Right renal pelvis (tissue), 4 donors: ENCODE results near the gene SDC4. TPM values are rescaled to one million over a fixed set of nuclear protein-coding genes. Genes with fewer than 3 reads are reported as not detected.

Experiments
- DNase-seq, 4 donors: peaks; one replicate each; pipeline ENCODE4 v3.0.0-alpha.2; 2013; ENCODE audit warnings: low read depth in 4 of 4, low spot score in 3 of 4, missing footprints in 1 of 4
- polyA plus RNA-seq, 4 donors: library from polyadenylated mRNA; unstranded; fragments of 120-200 nt; gene quantifications; one replicate each; pipeline ENCODE4 v1.2.1, GENCODE V29; 2013; ENCODE audit not compliant: insufficient read length in 4 of 4

Gene SDC4, protein sequence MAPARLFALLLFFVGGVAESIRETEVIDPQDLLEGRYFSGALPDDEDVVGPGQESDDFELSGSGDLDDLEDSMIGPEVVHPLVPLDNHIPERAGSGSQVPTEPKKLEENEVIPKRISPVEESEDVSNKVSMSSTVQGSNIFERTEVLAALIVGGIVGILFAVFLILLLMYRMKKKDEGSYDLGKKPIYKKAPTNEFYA
- 100 to 1,000 TPM; 168 to 196 (median 184) TPM for polyA plus RNA-seq

DNA sequence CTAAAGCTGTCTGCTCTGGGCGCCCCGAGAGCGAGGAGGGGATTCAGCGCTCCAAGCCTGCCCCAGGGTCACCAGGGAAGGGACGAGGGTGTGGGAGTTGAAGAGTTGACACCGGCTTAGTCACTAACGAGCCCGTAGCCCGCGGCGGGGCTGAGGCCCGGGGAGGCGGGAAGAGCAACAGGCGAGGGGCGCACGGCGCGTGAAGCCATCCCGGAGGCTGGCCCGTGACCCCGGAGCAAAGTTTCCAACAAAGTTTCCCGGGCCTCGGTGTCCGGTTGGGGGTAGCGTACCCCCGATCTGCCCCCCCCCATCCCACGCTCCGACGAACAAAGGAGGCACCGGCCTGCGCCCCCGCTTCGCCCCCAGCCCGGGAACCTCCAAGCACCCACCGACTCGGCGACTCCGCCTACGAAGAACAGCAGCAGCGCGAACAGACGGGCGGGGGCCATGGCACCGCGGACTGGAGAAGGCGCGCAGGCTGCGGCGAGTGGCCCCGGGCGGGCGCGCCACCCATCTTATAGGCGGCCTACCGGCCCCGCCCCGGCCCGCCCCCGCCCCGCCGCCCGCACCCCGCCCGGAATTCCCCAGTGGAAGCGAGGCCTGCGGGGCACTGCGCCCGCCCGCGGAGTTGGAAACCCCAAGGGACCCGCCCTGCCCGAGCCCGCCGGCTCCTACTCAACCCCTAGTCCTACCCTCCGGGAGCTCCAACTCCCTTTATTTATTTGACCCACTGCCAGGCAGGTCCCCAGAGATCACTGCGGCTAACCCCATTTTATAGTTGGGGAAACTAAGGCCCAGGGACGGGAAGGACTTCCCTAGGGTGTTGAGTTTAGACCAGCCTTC, at the start of gene SDC4:
Gene SDC4, minus strand, starts transcription at position 489 of the 843 bp plus-strand sequence. Its CDS starts 40 bp downstream, at position 449.
- DNase-seq = no peak

DNA sequence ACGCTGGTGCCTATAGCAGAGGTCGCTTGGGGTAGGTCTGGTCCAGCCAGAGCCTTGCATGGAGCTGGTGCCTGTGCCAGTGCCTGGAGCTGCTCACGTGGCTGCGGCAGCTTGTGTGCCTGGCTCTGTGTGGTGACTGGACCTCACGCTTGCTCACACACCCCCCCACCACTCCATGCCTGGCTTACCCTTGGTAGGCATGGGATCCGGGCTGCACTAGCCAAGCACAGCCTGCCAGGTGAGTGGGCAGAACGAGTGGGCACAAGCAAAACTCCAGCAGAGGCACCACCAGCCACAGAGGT, 46.8 kb upstream of the SDC4 start:
- no peak for DNase-seq

DNA sequence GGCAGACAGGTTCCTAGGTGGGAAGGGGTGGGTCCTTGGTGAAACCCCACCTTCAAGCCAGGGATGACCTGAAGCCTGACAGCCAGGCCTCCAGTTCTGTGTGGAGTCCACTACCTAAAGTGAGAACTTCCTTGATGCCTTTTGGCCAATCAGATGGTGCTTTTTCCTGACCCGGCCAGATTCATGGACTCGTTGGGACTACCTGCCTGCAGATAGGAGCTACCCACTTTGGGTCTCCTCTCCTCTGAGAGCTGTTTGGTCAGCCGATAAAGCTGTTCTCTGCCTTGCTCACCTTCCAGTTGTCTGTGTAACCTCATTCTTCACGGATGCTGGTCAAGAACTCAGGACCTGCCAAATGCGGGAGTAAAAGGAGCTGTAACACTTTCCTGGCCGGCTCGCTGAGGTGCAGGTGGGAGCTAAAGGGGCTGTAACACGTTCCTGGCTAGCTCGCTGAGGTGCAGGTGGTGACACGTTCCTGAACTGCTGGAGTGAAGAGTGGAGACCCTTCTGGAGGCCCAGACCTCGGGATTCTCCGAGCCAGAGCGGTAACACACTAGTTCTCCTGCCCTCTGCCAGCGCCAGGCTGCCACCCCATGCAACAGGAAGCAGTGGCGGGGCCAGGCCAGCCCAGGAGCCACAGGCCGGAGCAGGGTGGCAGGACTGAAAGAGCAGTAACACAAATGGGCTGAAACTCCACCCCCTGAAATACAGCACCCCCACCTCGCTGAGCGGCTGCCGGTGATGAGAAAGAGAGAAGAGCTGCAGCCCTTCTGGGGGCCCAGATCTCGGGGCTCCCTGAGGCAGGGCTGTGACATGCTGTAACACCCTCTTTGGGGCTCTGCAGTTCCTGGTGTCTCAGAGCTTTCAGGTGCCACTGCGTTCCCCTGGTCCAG, 46.2 kb upstream of the SDC4 start:
- no peak for DNase-seq

DNA sequence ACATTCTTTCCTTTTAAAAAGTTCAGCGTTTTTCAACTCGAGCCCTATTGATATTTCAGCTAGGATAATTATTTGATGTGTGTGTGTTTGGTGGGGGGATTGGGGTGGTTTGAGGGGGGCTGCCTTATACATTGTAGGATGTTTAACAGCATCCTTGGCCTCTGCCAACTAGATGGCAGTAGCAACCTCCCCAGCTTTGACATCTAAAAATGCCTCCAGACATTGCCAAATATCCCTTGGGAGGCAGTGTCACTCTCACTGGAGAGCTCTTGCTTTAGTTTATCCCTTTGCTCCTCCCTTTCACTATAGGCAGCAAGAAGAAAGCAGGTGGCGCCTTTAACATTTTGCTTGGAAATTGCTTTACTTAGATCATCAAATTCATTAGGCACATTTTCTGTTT, 44.5 kb upstream of the SDC4 start:
- no peak for DNase-seq

DNA sequence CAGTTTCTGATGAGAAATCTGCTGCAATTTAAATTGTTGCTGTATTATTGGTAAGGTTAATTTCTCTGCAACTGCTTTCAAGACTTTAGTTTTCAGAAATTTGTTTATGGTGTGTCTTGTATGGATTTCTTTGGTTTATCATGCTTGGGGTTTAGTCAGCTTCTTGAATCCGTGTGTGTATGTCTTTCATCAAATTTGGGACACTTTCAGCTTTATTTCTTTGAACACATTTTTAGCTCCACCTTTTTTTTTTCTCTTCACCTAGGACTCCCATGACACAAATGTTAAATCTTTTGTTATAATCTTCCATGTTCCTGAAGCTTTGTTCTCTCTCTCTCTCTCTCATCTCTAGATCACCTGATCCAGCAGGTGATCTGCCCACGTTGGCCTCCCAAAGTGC, 43.3 kb upstream of the SDC4 start:
- DNase-seq = no peak

DNA sequence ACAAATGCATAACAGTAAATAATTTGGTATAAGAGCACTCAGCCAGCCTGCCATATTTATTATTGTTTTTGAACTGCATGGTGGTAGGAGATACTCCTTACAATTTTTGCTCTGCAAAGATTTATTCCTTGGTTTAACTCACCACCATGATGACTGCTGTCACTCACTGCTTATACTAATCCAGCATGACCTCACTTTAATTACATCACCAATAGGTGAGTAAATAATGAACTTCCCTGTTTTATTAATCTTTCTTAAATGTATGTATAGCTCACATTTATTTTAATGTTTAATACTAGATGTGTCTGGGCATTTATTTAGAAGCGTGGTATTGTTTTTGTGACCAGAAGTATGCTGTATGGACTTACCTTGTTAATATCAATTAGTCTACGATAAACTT, 42.7 kb upstream of the SDC4 start:
- no peak for DNase-seq

DNA sequence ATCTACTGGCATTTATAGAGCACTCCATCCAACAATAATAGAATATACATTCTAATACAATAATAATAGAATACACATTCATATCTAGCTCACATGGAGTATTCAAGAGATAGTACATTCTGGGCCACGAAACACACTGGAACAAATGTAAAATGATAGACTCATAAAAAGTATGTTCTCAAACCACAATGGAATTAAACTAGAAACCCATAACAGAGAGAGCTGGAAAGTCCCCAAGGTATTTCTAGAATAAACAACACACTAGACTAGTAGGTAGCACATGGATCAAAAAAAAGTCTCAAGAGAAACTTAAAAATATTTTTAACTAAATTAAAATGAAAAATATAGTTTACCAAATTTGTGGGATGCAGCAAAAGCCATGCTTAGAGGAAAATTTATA, 39.0 kb upstream of the SDC4 start:
- DNase-seq = no peak

DNA sequence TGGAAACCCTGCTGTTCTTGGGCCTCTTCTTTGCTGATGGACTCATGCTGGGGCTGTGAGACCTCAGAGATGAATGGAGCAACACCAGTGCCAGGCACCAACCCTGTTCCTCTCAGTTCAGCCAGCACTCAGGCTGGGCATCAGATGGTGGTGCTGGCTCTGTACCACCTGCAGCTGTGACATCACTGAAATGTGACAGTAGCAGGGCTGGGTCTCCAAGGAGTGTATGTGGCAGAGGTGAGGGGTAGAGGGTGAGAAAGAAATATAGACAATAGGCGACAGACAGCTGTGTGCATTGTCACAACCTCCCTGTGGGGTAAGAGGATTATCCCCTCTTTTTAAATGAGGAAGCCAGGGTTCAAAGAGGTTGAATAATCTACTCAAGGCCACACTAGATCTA, 30.0 kb upstream of the SDC4 start, which contains the start of gene TP53TG5:
Gene TP53TG5, minus strand, starts transcription at position 135 of the 400 bp plus-strand sequence. Its CDS starts 89 bp downstream, at position 46.
- no peak for DNase-seq

DNA sequence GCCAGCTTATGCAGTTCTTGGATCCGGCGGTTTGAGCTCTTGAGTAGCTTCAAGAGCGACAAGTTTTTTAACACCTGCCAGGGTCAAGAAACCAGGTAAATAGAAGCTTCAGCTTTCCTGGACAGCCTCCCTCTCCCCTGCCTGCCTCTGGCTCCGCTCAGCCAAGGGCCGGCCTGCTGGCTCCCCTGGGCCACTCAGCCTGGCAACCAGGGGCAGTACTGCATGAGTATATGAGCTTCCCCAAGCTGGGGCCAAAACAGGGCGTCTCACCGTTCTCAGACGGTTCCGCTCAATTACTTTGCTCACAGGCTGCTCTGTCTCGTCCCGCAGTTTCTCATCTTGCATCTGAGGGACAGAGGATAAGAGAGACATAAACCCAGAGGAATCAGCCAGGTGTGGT, 29.0 kb upstream of the SDC4 start:
- peak in 2 of 4 donors; percentile 34 to 36 for DNase-seq

DNA sequence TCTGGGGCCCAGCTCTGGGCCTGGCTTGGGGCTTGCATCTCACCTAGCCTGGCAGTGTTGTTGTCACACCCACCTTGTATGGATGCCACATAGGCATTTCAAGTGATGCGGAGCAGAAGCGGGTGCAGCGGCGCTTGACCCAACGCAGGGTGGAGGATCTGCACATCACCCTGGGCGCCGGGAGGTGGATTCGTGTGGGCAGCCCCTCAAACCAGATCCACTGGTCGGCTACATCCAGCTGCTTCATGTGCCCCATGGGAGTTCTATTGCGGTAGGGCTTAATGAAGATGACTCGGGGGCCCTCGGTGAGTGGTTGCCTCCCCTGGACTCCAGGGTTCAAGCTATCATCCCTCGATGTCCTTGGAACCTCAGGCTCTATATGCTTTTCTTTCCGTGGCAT, 26.7 kb upstream of the SDC4 start:
- DNase-seq = no peak

DNA sequence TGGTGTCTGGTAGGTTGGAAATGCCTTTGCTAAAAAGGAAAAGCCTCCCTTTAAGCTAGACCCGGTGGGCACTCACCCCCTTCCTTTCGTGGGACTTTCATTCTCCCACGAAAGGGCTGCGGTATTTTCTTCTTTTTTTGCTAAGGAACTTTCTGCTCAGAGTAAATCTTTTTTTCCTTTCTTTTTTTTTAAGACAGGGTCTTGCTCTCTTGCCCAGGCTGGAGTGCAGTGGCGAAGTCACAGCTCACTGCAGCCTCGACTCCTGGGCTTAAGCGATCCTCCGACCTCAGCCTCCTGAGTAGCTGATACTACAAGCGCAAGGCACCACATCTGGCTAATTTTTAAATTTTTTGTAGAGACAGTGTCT, 25.9 kb upstream of the SDC4 start:
- no peak for DNase-seq

DNA sequence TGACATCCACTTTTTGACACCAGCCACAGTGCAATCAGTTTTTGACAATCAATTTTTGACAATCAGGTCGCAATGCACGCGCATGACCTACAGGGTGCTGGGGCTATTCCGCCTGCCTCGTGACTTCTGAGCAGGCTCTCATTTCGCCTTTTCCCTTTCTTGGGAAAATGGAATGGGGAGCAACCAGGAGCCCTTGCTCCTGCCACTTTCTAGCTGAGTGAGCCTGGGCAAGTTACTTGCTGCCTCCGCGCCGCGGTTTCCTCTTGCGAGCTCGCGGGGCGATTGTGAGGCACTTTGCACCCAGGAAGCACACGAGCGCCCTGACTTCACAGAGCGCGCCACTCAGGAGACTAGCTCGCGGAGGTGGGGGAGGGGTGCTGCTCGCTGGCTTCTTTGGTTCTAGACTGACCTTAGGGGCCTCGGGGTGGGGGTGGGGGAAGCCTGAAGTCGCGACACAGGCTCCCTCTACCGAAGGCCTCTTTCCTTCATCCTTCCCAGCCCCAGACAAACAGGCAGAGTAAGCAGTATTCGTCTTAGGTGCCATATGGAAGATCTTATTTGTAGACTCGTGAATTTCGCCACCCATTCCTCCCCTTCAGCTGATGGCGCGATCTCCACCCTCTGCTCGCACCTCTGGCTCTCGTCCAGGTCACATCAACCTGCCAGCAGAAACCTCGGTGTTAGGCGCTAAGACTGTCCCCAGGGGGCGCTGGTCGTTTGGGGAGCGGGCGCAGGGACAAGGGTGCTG, 25.3 kb upstream of the SDC4 start:
- peak; percentile 62 to 78 (median 74) for DNase-seq

DNA sequence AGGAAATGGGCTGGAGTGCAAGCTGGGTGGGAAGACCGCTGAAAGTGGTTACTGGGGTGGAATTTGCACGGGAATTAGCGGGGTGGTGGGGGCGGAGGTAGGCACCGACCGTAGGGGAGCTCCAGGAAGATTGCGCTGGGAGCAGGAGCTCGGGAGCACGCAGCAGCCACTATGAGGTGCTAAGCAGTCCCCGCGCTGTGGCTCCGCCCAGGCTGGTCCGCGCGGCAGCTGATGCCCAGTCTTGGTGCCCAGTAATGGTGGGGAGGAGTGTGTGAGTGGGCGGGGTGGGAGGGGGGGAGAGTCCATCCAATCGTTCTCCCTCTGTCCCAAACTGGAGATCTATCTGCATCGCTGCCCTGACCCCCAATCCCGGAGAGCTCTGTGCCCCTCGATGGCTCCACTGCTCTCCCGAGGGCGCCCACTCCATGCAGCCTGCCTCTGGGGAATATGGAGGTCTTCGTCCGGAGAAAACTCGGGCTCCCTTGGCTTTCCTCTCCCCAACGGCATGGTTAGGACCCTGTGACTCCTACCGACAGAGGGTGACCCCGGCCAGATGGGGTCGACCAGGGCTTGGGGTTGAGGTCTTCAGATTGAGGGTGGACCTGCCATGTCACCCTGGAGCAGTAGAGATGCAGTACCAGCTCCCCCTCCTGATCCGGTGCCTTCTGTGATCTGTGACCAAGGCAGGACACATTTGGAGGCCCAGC, 24.6 kb upstream of the SDC4 start:
- DNase-seq = no peak

DNA sequence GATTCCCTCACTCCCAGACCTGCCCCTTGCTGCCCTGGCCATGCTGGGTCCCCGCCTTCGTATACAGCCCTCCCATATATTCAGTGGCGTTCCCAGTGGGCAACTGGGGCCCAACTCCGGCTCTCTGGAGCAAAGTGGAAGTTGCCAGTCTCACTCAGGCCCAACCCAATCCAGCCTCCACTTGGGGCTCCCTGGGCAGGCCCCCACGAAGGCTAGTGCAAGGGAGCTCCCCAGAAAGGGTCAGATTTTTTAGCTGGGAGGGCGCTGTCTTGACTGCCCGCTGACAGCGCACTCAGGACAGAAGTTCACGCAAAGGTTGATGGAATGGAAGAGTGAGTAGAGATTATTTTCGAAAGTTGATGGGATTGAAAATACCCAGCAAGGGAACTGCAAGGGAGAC, 24.0 kb upstream of the SDC4 start:
- no peak for DNase-seq

DNA sequence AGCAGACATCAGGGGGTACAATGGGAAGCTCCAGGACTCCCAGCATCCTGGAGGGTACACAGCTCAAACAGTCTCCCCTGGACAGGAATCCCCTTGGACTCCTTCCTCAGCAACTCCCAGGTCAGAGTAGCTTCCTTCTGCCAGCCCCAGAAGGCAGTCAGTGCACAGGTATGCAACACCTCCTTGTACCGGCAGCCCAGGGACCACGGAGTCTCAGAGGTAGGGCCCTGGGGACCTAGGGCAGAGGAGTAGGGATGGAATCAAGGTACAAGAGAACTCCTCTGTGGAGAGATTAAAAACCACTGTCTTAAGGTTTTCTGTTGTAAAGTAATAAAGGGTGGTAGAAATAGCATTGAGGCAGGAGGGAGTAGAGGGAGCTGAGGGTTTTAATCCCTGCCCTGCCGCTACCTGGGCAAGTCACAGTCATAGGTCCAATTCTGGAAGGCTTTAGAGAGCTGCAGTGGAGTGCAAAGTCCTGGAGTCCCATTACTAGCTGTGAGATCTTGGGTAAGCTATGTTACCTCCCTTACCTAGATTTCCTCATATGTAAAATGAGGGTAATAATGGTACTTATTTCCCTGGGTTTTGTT, 22.4 kb upstream of the SDC4 start:
- DNase-seq = no peak

DNA sequence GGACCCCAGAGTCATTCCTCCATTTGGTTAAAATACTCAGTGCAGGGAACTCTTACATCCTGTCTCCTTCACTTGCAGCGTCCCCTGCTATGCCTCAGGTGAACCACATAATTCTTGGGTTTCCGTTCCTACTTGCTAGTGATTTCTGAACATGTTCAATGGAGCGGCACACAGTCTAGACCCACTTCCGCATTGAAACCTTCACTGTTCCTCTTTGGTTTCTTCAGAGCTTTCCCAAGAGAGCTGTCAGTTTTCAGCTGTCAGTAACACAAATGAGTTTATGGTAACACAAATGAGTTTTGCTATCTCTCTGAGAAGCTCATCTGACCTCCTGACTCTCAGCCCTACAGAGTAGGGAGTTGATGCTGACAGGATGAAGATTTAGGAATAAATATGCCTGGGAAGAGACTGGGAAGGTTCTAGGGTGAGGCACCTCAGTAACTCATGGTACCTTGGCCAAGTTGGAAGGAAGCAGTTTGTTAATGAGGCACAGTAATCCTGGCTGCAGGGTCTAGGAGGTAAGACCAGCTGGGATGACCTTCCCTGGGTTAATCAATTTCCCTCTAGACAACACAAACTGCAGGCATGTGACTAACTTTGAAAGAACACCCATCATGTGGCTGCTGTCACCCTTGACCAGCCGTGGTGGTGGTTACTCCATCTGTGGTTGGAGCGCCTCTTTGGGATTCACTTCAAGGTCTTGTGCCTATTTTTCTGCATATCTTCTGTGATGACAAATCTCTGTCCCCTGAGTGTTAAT, 20.2 kb upstream of the SDC4 start:
- no peak for DNase-seq

DNA sequence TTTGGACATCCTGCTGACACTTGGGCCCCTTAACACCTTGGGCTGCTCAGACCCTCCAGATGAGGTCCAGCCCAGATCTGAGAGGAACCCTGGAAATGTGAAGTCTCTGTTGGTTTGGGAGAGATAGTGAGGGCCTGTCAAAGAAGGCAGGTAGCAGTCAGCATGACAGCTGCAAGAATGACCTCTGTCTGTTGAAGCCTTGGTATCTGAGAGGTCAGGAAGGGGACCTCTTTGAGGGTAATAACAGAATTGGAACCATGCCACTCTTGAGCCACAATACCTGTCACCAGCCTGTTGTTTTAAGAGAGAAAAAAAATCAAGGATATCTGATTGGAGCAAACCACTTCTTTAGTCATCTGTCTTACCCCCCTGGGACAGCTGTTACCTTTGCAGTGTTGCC, 18.9 kb upstream of the SDC4 start:
- no peak for DNase-seq

DNA sequence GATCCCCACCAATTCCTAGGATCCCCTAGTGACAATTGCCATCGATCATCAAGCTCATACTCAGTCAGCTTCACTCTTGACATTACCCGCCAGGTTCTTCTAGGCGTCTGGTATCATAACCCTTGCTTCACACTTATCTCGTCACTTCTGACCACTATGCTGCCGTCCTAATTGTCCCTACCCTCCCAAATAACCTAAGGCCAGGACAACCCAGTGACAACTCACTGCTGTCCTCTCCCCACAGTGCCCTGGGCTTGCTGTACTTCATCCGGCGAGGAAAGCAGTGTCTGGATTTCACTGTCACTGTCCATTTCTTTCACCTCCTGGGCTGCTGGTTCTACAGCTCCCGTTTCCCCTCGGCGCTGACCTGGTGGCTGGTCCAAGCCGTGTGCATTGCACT, 18.4 kb upstream of the SDC4 start:
- DNase-seq = no peak

DNA sequence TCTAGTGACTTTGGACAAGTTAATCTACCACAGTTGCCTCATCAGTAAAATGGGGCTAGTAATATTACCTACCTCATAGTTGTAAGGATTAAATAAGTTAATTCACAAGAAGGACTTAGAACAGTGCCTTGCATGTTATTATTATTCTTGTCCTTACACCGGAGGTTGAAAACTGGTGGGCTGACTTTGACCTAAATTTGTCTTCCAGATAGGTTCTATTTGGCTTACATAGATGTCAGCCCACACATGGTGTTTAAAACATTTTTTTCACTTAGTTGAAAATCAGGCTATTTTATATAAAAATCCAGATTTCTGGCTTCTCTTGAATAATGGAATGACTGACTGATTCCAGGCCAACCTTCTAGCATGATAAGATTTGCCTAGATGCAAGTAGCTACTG, 18.0 kb upstream of the SDC4 start:
- no peak for DNase-seq
